Prostate gland (tissue), 2 donors: ENCODE data around the gene CCDC124.
"Not testable (repeated sequence)": the region's sequence is repeated elsewhere in the genome, so short reads cannot be mapped to it uniquely, and the experiment has no call there.

Experiments
- CTCF ChIP-seq, 4 experiments: fragments of 200-600 bp in 2 of 4; fragments of 450-650 bp in 2 of 4; sonication (generic) in 2 of 4; IDR thresholded peaks; 1 replicate in 3 of 4; 2 replicates in 1 of 4; pipeline ENCODE4 v1.5.1; 2016 to 2019; ENCODE audit warnings: antibody characterized with exemption in 4 of 4, mild to moderate bottlenecking in 2 of 4, moderate library complexity in 2 of 4
- POLR2A ChIP-seq: fragments of 450-650 bp; IDR thresholded peaks from one replicate; pipeline ENCODE4 v1.6.1; 2016; ENCODE audit warnings: antibody characterized with exemption, mild to moderate bottlenecking
- POLR2AphosphoS5 ChIP-seq: sonication (generic); formaldehyde crosslinking; IDR thresholded peaks from one replicate; pipeline ENCODE4 v1.6.1; 2017; ENCODE audit warnings: antibody characterized with exemption

DNA sequence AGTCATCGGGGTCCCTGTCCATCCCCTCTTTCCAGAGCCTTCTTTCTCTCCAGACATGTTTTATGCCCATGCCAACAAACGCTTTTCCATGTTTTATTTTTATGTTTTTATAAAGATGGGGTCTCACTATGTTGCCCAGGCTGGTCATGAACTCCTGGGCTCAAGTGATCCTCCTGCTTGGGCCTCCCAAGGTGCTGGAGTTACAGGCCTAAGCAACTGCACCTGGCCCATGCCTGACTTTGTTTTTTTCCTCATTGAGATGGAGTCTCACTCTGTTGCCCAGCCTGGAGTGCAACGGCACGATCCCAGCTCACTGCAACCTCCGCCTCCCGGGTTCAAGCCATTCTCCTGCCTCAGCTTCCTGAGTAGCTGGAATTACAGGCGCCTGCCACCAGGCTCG, 53.8 kb downstream of the CCDC124 start:
- TF ChIP-seq POLR2AphosphoS5; CTCF (IDR thresholded peaks at IDR 0.05); POLR2A: not testable (repeated sequence)
